ENCODE results near the gene PTPRN2.
"Not testable (repeated sequence)": the region's sequence is repeated elsewhere in the genome, so short reads cannot be mapped to it uniquely, and the experiment has no call there.

Gene PTPRN2

DNA sequence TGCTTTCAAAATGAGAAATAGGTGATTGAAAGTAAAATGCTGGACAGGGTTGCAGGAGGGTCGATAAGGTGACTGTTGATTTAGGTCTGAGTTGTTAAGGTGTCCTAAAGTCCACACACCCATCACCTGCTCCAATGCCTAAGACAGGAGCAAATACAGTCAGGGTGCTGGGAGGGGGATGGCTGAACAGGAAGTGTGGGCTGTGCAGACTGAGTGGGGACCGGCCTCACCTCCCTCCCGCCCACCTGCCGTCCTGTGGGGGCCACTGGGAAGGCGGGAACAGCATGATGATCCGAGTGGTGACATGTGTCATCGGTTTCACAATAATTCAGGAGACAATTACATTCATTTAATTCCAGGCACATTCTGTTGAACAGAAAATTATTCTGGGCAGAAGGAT lies 990.1 kb downstream of the PTPRN2 start:
- H3K4me3 ChIP-seq, result no peak overlapping the region
- TF ChIP-seq, protein P1, sequence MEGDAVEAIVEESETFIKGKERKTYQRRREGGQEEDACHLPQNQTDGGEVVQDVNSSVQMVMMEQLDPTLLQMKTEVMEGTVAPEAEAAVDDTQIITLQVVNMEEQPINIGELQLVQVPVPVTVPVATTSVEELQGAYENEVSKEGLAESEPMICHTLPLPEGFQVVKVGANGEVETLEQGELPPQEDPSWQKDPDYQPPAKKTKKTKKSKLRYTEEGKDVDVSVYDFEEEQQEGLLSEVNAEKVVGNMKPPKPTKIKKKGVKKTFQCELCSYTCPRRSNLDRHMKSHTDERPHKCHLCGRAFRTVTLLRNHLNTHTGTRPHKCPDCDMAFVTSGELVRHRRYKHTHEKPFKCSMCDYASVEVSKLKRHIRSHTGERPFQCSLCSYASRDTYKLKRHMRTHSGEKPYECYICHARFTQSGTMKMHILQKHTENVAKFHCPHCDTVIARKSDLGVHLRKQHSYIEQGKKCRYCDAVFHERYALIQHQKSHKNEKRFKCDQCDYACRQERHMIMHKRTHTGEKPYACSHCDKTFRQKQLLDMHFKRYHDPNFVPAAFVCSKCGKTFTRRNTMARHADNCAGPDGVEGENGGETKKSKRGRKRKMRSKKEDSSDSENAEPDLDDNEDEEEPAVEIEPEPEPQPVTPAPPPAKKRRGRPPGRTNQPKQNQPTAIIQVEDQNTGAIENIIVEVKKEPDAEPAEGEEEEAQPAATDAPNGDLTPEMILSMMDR (IDR thresholded peaks at IDR 0.05), result no peak
- no peak for DNase-seq (ENCODE audit: low spot score)
- no peak overlapping the region for H3K27ac ChIP-seq

DNA sequence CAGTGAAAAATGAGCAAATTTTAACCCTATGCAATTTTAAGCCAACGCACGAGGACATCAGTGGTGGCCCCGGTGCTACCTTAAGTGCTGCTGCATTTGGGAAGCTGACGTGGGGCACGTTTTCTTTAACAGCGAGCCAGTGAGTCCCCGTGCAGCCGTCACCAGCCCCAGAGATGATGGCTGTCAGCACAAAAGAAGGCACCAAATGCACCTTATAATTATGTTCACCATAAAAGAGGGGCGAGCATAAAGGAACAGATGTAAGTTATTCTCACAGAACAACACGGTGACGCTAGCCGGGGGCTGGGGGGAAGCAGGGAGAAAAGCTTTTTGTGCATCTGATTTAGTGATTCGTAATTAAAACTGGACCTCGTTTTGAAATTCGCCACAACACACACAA lies 990.7 kb downstream of the PTPRN2 start:
- H3K27ac ChIP-seq, result no peak overlapping the region
- TF ChIP-seq, protein P1 (IDR thresholded peaks at IDR 0.05), result no peak
- no peak for DNase-seq (ENCODE audit: low spot score)
- no peak overlapping the region for H3K4me3 ChIP-seq

DNA sequence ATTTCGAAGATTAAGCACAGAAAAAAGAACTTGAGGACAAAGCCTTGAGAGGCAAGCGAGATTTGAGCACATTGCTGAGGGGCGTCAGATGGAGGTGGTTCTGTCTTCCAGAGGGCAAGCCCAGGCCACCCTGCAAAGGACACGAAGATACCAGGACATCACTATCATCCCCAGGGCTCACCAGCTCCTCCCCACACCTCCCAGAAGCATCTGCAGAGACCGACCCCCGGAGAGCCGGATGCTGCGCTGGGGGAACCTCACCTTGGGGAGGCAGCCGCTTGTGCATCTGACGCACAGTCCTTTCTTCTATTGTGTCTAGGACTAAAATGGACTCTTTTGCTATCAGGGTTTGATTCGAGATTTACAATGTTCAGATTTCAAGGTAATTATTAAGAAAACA lies 991.2 kb downstream of the PTPRN2 start:
- no peak overlapping the region for H3K4me3 ChIP-seq
- no peak overlapping the region for H3K27ac ChIP-seq
- DNase-seq (ENCODE audit: low spot score), result no peak
- TF ChIP-seq, protein P1 (IDR thresholded peaks at IDR 0.05), result no peak

DNA sequence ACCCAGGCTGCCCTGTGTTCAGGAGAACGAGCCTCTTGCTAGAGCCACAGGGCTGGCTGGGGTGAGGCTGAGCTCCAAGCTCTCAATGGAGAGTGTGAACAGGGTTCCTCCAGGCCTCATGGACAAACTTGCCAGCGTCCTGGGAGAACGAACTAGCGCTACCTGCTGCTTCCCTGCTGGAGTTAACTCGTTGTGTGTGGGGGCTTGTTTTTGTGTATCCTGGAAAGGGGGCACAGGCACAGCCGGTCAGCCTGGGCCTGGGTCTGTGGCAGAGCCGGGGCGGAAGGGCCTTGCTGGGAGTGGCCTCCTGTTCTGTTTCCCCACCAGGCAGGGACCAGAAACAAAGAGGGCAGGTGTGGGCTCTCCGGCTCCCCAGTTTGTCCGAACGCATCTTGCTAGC lies 991.6 kb downstream of the PTPRN2 start:
- no peak overlapping the region for H3K27ac ChIP-seq
- no peak for DNase-seq (ENCODE audit: low spot score)
- no peak overlapping the region for H3K4me3 ChIP-seq
- TF ChIP-seq, protein P1 (IDR thresholded peaks at IDR 0.05), result no peak

DNA sequence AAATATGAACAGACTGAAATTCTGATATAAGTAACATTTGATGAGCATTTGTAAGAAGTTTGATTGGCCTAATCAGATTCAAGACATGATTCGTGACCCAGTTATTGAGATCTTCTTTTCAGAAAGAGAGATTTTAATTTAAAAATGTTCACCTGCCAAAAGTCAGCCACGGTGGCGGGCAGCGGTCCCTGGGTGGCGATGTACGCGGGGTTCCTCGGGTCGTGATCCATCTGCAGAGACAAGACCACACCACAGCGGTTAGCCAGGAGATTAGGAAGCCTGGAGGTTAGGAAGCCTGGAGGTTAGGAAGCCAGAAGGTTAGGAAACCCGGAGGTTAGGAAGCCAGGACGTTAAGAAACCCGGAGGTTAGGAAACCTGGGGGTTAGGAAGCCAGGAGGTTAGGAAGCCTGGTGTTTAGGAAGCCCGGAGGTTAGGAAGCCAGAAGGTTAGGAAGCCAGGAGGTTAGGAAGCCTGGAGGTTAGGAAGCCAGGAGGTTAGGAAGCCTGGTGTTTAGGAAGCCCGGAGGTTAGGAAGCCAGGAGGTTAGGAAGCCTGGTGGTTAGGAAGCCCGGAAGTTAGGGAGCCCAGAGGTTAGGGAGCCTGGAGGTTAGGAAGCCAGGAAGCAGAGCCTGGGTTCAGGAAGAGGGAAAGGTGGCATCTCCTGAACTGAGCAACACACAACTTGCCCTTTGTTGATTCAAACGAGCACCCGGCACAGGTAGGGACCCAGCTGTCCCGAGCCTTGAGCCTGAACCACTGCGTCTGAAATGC lies 992.4 kb downstream of the PTPRN2 start:
- Histone ChIP-seq H3K27ac (no peak overlapping the region), H3K4me3 (no peak overlapping the region)
- no peak for DNase-seq (ENCODE audit: low spot score)
- TF ChIP-seq, protein P1 (IDR thresholded peaks at IDR 0.05), result no peak

DNA sequence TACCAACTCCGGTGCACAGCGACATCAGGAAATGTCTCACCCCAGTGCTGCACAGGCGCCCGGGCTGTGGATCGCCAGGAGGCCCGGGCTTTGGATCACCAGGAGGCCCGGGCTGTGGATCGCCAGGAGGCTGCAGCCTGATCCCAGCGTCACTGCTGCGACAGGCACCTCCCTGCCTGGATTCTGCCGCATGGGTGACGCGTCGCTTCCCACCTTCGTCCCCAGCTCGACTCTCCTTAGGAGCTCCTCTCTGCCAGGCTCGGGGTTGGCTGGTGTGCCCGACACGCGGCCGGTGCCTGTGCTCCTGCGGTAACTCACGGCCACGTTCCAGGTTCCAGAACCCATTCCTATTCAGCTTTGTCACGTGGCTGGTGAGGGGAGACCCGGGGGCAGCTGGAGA lies 993.3 kb downstream of the PTPRN2 start:
- Histone ChIP-seq H3K4me3 (no peak overlapping the region), H3K27ac (no peak overlapping the region)
- DNase-seq (ENCODE audit: low spot score), result no peak
- TF ChIP-seq, protein P1 (IDR thresholded peaks at IDR 0.05), result no peak

DNA sequence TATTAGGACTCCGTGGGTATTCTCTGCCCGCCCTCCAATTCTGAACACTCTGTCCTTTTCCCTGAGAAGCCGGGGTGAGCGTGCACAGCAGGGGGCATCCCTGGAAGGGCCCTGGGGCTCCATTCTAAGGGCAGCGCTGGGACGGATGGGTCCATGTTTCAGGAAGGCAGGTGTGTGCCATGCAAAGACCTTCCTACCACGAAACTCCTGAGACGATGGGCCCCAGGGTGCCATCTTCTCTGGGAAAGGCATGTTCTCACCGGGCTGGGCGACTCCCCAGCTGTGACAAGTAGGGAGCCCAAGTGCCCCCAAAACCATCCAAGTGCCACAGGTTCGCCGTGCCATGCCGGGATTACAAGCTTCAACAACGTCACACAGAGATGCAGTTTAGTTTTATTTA lies 994.1 kb downstream of the PTPRN2 start:
- Histone ChIP-seq H3K4me3 (no peak overlapping the region), H3K27ac (no peak overlapping the region)
- no peak for DNase-seq (ENCODE audit: low spot score)
- TF ChIP-seq, protein P1 (IDR thresholded peaks at IDR 0.05), result no peak

DNA sequence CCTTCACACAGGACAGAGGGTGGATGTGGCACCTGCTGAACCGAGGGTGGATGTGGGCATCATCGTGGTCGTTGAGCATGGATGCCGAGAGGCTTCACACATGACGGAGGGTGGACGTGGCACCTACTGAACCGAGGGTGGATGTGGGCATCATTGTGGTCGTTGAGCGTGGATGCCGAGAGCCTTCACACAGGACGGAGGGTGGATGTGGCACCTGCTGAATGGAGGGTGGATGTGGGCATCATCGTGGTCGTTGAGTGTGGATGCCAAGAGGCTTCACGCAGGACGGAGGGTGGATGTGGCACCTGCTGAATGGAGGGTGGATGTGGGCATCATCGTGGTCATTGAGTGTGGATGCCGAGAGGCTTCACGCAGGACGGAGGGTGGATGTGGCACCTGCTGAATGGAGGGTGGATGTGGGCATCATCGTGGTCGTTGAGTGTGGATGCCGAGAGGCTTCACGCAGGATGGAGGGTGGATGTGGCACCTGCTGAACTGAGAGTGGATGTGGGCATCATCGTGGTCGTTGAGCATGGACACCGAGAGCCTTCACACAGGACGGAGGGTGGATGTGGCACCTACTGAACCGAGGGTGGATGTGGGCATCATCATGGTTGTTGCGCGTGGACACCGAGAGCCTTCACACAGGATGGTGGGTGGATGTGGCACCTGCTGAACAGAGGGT lies 994.8 kb downstream of the PTPRN2 start:
- DNase-seq (ENCODE audit: low spot score); H3K4me3 ChIP-seq: not testable (repeated sequence)

More for the DNA sequence above, 994.8 kb downstream of the PTPRN2 start:
- H3K27ac ChIP-seq, result not testable (repeated sequence)
